GM12874 (cell line): ENCODE results near the gene ANO3.

Source experiments
- CTCF ChIP-seq: IDR thresholded peaks from 2 replicates; pipeline ENCODE4 v1.5.1; 2011; ENCODE audit warnings: low read depth, mild to moderate bottlenecking, control low read depth, low read length, moderate library complexity; ENCODE audit not compliant: insufficient read depth

ANO3 gene

GRCh38 chr11:26675233-26675928 lies 343.5 kb downstream of the ANO3 start:
- TF ChIP-seq CTCF: no peak

GRCh38 chr11:26676641-26677040 lies 344.7 kb downstream of the ANO3 start:
- TF ChIP-seq CTCF: no peak

GRCh38 chr11:26677566-26677965 lies 345.6 kb downstream of the ANO3 start:
- TF ChIP-seq CTCF: no peak

GRCh38 chr11:26687351-26687750 lies 355.4 kb downstream of the ANO3 start:
- no peak for TF ChIP-seq CTCF

- TF ChIP-seq CTCF: no peak
Observed at GRCh38 chr11:26688701-26689100, 356.8 kb downstream of the ANO3 start.

- TF ChIP-seq CTCF: no peak
Observed at GRCh38 chr11:26696330-26696729, 364.4 kb downstream of the ANO3 start.

GRCh38 chr11:26698224-26698623 lies 366.3 kb downstream of the ANO3 start:
- no peak for TF ChIP-seq CTCF
